A673 (cell line): ENCODE measurements around the gene NEGR1. TPM values are rescaled to one million over a fixed set of nuclear protein-coding genes. Genes with fewer than 3 reads are reported as not detected.
A peak's percentile ranks its signal among the peaks of the same experiment; 100 is the strongest.

ENCODE experiments used
- BruUV-seq: library from RNA; stranded (reverse); fragments of 400-500 nt; replicated peaks from 2 replicates; lab custom pipeline; 2021; lab: Mats Ljungman, UMichigan
- CTCF ChIA-PET: fragments of 300-600 bp; sonication (Branson Sonifier 250); formaldehyde crosslinking; loops from one replicate; lab custom pipeline; 2022; ENCODE audit warnings: antibody characterized with exemption; lab: Charles Lee
- POLR2A ChIA-PET: fragments of 300-600 bp; sonication (Branson Sonifier 250); formaldehyde crosslinking; loops from one replicate; lab custom pipeline; 2022; ENCODE audit warnings: antibody characterized with exemption; ENCODE audit not compliant: low non-redundant PET; lab: Charles Lee
- DNase-seq: peaks from one replicate; pipeline ENCODE4 v3.0.0-alpha.2; 2015; ENCODE audit warnings: low spot score
- H3K27ac ChIP-seq: fragments of 200-600 bp; sonication (generic); 2 replicates; pipeline ENCODE4 v1.5.1; 2016; ENCODE audit warnings: mixed run types, low read depth, mild to moderate bottlenecking, mixed read lengths, antibody characterized with exemption, low read length; ENCODE audit not compliant: poor library complexity, severe bottlenecking
- H3K27me3 ChIP-seq: fragments of 200-600 bp; sonication (generic); replicated peaks from 2 replicates; pipeline ENCODE4 v1.6.1; 2017; ENCODE audit warnings: mixed run types, low read depth, mild to moderate bottlenecking, mixed read lengths, antibody characterized with exemption, low read length; ENCODE audit not compliant: insufficient read depth, poor library complexity
- H3K36me3 ChIP-seq: fragments of 200-600 bp; sonication (generic); 2 replicates; pipeline ENCODE4 v1.6.1; 2016; ENCODE audit warnings: mixed run types, mild to moderate bottlenecking, mixed read lengths, antibody characterized with exemption, low read length; ENCODE audit not compliant: insufficient read depth, poor library complexity, severe bottlenecking
- H3K4me1 ChIP-seq: fragments of 200-600 bp; sonication (generic); 2 replicates; pipeline ENCODE4 v1.6.1; 2017; ENCODE audit warnings: mixed run types, mild to moderate bottlenecking, mixed read lengths, antibody characterized with exemption, low read length; ENCODE audit not compliant: insufficient read depth, poor library complexity, severe bottlenecking
- H3K4me3 ChIP-seq: fragments of 200-600 bp; sonication (generic); 2 replicates; pipeline ENCODE4 v1.5.1; 2016; ENCODE audit warnings: low read depth, mixed run types, mild to moderate bottlenecking, mixed read lengths, low read length; ENCODE audit not compliant: poor library complexity, severe bottlenecking
- H3K9me3 ChIP-seq: fragments of 200-600 bp; sonication (generic); 2 replicates; pipeline ENCODE4 v1.6.1; 2016; ENCODE audit warnings: mixed run types, low read depth, mild to moderate bottlenecking, mixed read lengths, antibody characterized with exemption, low read length; ENCODE audit not compliant: poor library complexity, severe bottlenecking
- EZH2 ChIP-seq: fragments of 200-600 bp; sonication (generic); IDR thresholded peaks from 2 replicates; pipeline ENCODE4 v1.6.1; 2017; ENCODE audit warnings: borderline replicate concordance, low read depth, mild to moderate bottlenecking, mixed read lengths, antibody characterized with exemption, low read length; ENCODE audit not compliant: poor library complexity, severe bottlenecking
- intact Hi-C: fragments of 100-400 bp; cut with micrococcal nuclease; formaldehyde crosslinking; loops from one replicate; pipeline ENCODE4 v1.10.0; 2022; ENCODE audit not compliant: unreplicated experiment
- total RNA-seq: library from RNA; stranded (reverse); gene quantifications from 2 replicates; pipeline ENCODE4 v1.2.3, GENCODE V29; 2021
- TF ChIP-seq, protein P1 (sequence below): fragments of 300-800, 200-600 bp; sonication (generic); conservative IDR thresholded peaks from 2 replicates; pipeline ENCODE4 v1.5.1; 2017; ENCODE audit warnings: low read depth, mild to moderate bottlenecking, antibody characterized with exemption, low read length, moderate library complexity, mixed read lengths

The NEGR1 gene
- total RNA-seq, 1 experiment from 2014 or later, result 7.6 TPM

DNA sequence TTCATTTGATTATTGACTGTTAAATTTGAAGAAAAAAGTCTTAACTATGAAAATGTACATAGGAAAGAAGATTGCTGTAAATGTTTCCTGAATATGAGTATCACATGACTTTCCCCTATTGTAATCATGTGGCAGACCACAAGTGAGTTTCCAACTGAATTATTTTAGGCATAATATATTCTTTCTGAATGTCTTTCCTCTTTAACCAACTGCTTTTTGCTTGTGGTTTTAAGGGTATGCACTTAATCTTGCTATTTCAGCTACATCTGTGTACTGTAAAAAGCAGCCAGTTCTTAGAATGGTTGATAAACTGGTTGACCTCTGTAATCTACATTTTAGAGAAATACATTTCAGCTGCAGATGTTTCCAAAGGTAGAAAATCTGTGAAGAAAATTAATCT is 400.7 kb downstream of the NEGR1 start:
- H3K4me3 ChIP-seq, result no peak overlapping the region
- CTCF ChIA-PET, result no interaction called here
- no peak for TF ChIP-seq EZH2
- TF ChIP-seq, protein P1, sequence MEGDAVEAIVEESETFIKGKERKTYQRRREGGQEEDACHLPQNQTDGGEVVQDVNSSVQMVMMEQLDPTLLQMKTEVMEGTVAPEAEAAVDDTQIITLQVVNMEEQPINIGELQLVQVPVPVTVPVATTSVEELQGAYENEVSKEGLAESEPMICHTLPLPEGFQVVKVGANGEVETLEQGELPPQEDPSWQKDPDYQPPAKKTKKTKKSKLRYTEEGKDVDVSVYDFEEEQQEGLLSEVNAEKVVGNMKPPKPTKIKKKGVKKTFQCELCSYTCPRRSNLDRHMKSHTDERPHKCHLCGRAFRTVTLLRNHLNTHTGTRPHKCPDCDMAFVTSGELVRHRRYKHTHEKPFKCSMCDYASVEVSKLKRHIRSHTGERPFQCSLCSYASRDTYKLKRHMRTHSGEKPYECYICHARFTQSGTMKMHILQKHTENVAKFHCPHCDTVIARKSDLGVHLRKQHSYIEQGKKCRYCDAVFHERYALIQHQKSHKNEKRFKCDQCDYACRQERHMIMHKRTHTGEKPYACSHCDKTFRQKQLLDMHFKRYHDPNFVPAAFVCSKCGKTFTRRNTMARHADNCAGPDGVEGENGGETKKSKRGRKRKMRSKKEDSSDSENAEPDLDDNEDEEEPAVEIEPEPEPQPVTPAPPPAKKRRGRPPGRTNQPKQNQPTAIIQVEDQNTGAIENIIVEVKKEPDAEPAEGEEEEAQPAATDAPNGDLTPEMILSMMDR, result no peak
- H3K4me1 ChIP-seq, result peaks cover 23% of the 10 kb centered on the region
- DNase-seq, result peak; percentile 11
- no peaks in the 10 kb centered on the region for H3K27me3 ChIP-seq
- H3K27ac ChIP-seq, result peak overlapping the region; percentile 6
- intact Hi-C loops, result no loop called here
- no peaks in the 10 kb centered on the region for H3K9me3 ChIP-seq
- POLR2A ChIA-PET, result no interaction called here
- BruUV-seq, result no TSS peak
- no peaks in the 10 kb centered on the region for H3K36me3 ChIP-seq

DNA sequence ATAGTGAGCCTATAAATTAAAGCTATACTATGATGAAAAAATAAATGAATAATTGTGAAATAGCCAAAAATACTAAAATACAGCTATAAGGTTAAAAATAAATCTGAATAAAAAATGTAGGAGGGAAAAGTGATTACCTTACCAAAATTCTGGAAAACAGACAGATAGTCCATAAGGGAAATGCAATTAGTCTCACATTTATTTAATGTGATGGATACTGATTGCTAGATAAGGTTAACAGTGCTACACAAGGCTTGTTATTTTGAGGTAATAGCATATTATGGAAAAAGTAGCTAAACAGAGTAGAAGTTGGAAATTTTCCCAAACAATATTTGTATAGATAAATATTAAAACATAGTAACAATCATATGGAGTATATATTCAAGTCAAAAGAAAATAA is 413.0 kb downstream of the NEGR1 start:
- Histone ChIP-seq H3K36me3 (no peaks in the 10 kb centered on the region), H3K4me3 (no peak overlapping the region), H3K9me3 (no peaks in the 10 kb centered on the region), H3K4me1 (no peaks in the 10 kb centered on the region), H3K27ac (no peak overlapping the region), H3K27me3 (no peaks in the 10 kb centered on the region)
- intact Hi-C loops, result no loop called here
- CTCF ChIA-PET, result no interaction called here
- no TSS peak for BruUV-seq
- POLR2A ChIA-PET, result no interaction called here
- TF ChIP-seq, protein P1, result no peak
- no peak for TF ChIP-seq EZH2
- DNase-seq, result no peak

DNA sequence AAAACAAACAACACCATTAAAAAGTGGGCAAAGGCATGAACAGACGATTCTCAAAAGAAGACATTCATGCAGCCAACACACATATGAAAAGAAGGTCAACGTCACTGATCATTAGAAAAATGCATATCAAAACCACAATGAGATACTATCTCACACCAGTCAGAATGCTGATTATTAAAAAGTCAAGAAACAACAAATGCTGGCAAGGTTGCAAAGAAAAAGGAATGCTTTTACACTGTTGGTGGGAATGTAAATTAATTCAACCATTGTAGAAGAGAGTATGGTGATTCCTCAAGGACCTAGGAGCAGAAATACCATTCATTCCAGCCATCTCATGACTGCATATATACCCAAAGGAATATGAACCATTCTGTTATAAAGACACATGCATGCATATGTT is 419.6 kb downstream of the NEGR1 start:
- Histone ChIP-seq H3K27ac (no peak overlapping the region), H3K9me3 (no peaks in the 10 kb centered on the region), H3K4me3 (no peak overlapping the region), H3K27me3 (no peaks in the 10 kb centered on the region), H3K4me1 (peaks cover 18% of the 10 kb centered on the region), H3K36me3 (no peaks in the 10 kb centered on the region)
- no peak for TF ChIP-seq EZH2
- TF ChIP-seq, protein P1, result no peak
- ChIA-PET CTCF (no interaction called here), POLR2A (no interaction called here)
- no peak for DNase-seq
- intact Hi-C loops, result no loop called here
- BruUV-seq, result no TSS peak
